WERI-Rb-1 (cell line): ENCODE results near the gene UHRF1.
"Not testable (repeated sequence)": the region's sequence is repeated elsewhere in the genome, so short reads cannot be mapped to it uniquely, and the experiment has no call there.

Experiments
- DNase-seq: peaks from one replicate; pipeline ENCODE4 v3.0.0-alpha.2; 2020
- H3K27ac ChIP-seq: fragments of 250-450 bp; sonication (Bioruptor Pico); 2 replicates; pipeline ENCODE4 v1.5.1; 2020; ENCODE audit warnings: mild to moderate bottlenecking, moderate library complexity
- H3K27me3 ChIP-seq: fragments of 250-450 bp; sonication (Bioruptor Pico); 2 replicates; pipeline ENCODE4 v1.5.1; 2021; ENCODE audit warnings: mild to moderate bottlenecking, low read depth, moderate library complexity; ENCODE audit not compliant: insufficient read depth, severe bottlenecking
- H3K36me3 ChIP-seq: fragments of 250-450 bp; sonication (Bioruptor Pico); 2 replicates; pipeline ENCODE4 v1.5.1; 2020; ENCODE audit warnings: mild to moderate bottlenecking, moderate library complexity
- H3K4me3 ChIP-seq: 2 replicates; pipeline ENCODE4 v1.5.1; 2011; ENCODE audit warnings: low read depth, mild to moderate bottlenecking, control low read depth, low read length
- H3K9me3 ChIP-seq: fragments of 250-450 bp; sonication (Bioruptor Pico); 2 replicates; pipeline ENCODE4 v1.5.1; 2021; ENCODE audit warnings: mild to moderate bottlenecking, moderate library complexity; ENCODE audit not compliant: severe bottlenecking
- CTCF ChIP-seq: IDR thresholded peaks from 2 replicates; pipeline ENCODE4 v1.5.1; 2011; ENCODE audit warnings: low read depth, mild to moderate bottlenecking, control low read depth, inconsistent platforms, low read length

Gene UHRF1

GRCh38 chr19:4878491-4878968, 30.8 kb upstream of the UHRF1 start:
- no peak for TF ChIP-seq CTCF
- no peaks in the 10 kb centered on the region for H3K9me3 ChIP-seq
- H3K4me3 ChIP-seq = no peak overlapping the region
- no peaks in the 10 kb centered on the region for H3K27me3 ChIP-seq
- no peak overlapping the region for H3K27ac ChIP-seq
- H3K36me3 ChIP-seq = no peaks in the 10 kb centered on the region
- no peak for DNase-seq

GRCh38 chr19:4879041-4879440, 30.3 kb upstream of the UHRF1 start:
- no peak overlapping the region for H3K4me3 ChIP-seq
- H3K27ac ChIP-seq = no peak overlapping the region
- no peaks in the 10 kb centered on the region for H3K27me3 ChIP-seq
- TF ChIP-seq CTCF = no peak
- H3K9me3 ChIP-seq = no peaks in the 10 kb centered on the region
- no peaks in the 10 kb centered on the region for H3K36me3 ChIP-seq
- no peak for DNase-seq

- H3K9me3 ChIP-seq, DNase-seq, H3K36me3 ChIP-seq, H3K4me3 ChIP-seq, H3K27ac ChIP-seq, H3K27me3 ChIP-seq: not testable (repeated sequence)
These were observed 26.4 kb upstream of the UHRF1 start for GRCh38 chr19:4882874-4883273.

GRCh38 chr19:4884993-4885392, 24.3 kb upstream of the UHRF1 start:
- not testable (repeated sequence) for H3K36me3 ChIP-seq, H3K9me3 ChIP-seq, H3K4me3 ChIP-seq, DNase-seq, H3K27ac ChIP-seq, H3K27me3 ChIP-seq

- not testable (repeated sequence) for H3K4me3 ChIP-seq, H3K36me3 ChIP-seq, H3K9me3 ChIP-seq, DNase-seq, H3K27me3 ChIP-seq, H3K27ac ChIP-seq
These were observed 21.5 kb upstream of the UHRF1 start for GRCh38 chr19:4887803-4888202.

- TF ChIP-seq CTCF = no peak
- Histone ChIP-seq H3K27me3 (no peaks in the 10 kb centered on the region), H3K36me3 (no peaks in the 10 kb centered on the region), H3K4me3 (no peak overlapping the region), H3K27ac (no peak overlapping the region), H3K9me3 (no peaks in the 10 kb centered on the region)
- DNase-seq = peak; percentile 35
These were observed 20.1 kb upstream of the UHRF1 start for GRCh38 chr19:4889034-4889815.

- TF ChIP-seq CTCF = no peak
- H3K27me3 ChIP-seq = no peaks in the 10 kb centered on the region
- no peaks in the 10 kb centered on the region for H3K36me3 ChIP-seq
- DNase-seq = no peak
- H3K27ac ChIP-seq = no peak overlapping the region
- H3K4me3 ChIP-seq = no peak overlapping the region
- no peaks in the 10 kb centered on the region for H3K9me3 ChIP-seq
These were observed 18.2 kb upstream of the UHRF1 start for GRCh38 chr19:4891066-4891465.

- not testable (repeated sequence) for DNase-seq, H3K4me3 ChIP-seq, H3K27me3 ChIP-seq
These were observed 16.3 kb upstream of the UHRF1 start for GRCh38 chr19:4892962-4893361.

More at GRCh38 chr19:4892962-4893361, 16.3 kb upstream of the UHRF1 start:
- not testable (repeated sequence) for H3K36me3 ChIP-seq, H3K9me3 ChIP-seq, H3K27ac ChIP-seq
